GM06990 (cell line): ENCODE measurements around the gene ARHGAP23.

Source experiments
- DNase-seq: peaks from one replicate; pipeline ENCODE4 v3.0.0-alpha.2; 2011; ENCODE audit not compliant: insufficient read length; ENCODE audit errors: extremely low read depth
- H3K27me3 ChIP-seq: replicated peaks from 2 replicates; pipeline ENCODE4 v1.6.0; 2011; ENCODE audit warnings: low read length; ENCODE audit not compliant: control insufficient read depth, insufficient read depth
- H3K36me3 ChIP-seq: 2 replicates; pipeline ENCODE4 v1.5.1; 2011; ENCODE audit warnings: low read length; ENCODE audit not compliant: control insufficient read depth, insufficient read depth
- H3K4me3 ChIP-seq: replicated peaks from 2 replicates; pipeline ENCODE4 v1.5.1; 2011; ENCODE audit warnings: low read depth, mild to moderate bottlenecking, control low read depth, low read length
- TF ChIP-seq, protein P1 (sequence below): IDR thresholded peaks from 2 replicates; pipeline ENCODE4 v1.5.1; 2011; ENCODE audit warnings: low read length, control low read depth, mild to moderate bottlenecking, inconsistent platforms; ENCODE audit not compliant: insufficient read depth, poor library complexity, severe bottlenecking

ARHGAP23 gene

DNA sequence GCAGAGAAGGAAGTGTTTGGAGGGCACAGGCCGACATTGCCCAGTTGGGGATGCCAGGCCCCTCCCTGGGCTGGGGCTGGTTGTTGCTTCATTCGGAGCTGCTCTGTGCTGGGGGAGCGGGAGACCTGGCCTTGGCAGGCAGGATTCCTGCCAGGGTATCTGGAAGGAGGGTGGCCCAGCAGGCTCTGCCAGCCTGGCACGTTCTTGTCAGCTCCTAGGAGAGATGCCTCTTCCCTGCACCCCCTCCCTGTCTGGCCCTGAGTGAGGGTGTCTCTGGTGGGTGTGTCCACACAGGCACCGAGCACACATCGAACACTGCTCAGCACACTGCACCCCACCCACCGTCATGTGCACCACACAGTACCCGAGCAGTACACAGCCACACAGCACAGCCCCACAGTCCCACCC, 35.2 kb downstream of the ARHGAP23 start:
- no peak for DNase-seq
- Histone ChIP-seq H3K27me3 (no peaks in the 10 kb centered on the region), H3K4me3 (no peak overlapping the region), H3K36me3 (peaks cover 1% of the 10 kb centered on the region)
- TF ChIP-seq, protein P1, sequence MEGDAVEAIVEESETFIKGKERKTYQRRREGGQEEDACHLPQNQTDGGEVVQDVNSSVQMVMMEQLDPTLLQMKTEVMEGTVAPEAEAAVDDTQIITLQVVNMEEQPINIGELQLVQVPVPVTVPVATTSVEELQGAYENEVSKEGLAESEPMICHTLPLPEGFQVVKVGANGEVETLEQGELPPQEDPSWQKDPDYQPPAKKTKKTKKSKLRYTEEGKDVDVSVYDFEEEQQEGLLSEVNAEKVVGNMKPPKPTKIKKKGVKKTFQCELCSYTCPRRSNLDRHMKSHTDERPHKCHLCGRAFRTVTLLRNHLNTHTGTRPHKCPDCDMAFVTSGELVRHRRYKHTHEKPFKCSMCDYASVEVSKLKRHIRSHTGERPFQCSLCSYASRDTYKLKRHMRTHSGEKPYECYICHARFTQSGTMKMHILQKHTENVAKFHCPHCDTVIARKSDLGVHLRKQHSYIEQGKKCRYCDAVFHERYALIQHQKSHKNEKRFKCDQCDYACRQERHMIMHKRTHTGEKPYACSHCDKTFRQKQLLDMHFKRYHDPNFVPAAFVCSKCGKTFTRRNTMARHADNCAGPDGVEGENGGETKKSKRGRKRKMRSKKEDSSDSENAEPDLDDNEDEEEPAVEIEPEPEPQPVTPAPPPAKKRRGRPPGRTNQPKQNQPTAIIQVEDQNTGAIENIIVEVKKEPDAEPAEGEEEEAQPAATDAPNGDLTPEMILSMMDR: no peak

DNA sequence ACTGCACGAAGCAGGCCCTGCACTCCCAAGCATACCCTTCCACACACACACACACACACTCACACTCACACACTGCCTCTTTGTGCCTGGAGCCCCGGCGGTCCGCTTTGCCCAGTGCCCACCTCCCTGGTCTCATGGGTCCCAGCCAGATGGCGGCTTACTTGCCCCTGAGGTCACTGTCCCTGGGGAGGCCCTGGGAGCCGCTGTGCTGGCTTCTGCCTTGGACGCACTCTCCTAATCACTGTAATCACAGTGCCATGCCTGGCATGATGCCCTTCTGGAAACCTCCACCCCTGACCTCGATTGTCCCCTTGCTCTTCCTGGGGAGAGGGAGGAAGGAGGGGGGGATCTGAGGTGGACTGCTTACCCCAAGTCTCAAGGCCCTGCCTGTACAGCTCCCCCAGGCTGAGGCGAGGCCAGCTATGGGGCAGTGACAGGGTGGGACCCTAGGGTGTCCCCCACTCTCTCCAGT, 36.0 kb downstream of the ARHGAP23 start:
- peaks cover 1% of the 10 kb centered on the region for H3K36me3 ChIP-seq
- no peak for DNase-seq
- TF ChIP-seq, protein P1: no peak
- no peak overlapping the region for H3K4me3 ChIP-seq
- no peaks in the 10 kb centered on the region for H3K27me3 ChIP-seq

DNA sequence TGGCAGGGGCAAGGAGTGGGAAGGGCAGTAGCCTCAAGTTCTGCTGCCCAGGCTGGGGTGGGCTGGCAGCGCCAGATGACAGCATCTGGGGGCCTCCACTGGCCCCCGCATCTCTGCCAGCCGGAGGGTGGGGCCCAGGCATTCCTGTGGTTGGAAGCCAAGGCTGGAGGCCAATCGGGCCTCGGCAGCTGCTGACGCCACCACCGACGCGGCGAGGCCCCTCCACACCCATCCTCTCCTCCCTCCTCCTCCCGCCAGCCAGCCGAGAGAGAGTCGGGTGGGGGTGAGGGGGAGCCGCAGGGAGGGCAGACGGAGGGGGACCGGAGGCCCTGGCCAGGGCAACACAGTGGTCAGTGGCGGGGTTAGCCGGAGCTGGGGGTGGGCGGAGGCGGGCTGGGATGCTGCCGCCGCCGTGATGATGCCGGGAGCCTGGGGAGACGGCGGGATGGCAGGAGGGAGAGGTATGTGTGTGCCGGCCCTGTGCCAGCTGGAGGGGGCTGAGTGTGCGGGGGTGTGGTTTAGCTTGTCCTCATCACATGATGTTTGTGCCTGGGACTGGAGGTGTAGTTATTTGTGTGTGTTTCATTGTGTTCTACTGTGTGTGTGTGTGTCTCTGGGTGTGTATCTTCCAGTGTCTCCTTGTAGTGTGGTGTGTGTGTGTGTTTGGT, 36.6 kb downstream of the ARHGAP23 start:
- H3K27me3 ChIP-seq: no peaks in the 10 kb centered on the region
- no peak for DNase-seq
- TF ChIP-seq, protein P1: no peak
- H3K4me3 ChIP-seq: no peak overlapping the region
- H3K36me3 ChIP-seq: peaks cover 1% of the 10 kb centered on the region

DNA sequence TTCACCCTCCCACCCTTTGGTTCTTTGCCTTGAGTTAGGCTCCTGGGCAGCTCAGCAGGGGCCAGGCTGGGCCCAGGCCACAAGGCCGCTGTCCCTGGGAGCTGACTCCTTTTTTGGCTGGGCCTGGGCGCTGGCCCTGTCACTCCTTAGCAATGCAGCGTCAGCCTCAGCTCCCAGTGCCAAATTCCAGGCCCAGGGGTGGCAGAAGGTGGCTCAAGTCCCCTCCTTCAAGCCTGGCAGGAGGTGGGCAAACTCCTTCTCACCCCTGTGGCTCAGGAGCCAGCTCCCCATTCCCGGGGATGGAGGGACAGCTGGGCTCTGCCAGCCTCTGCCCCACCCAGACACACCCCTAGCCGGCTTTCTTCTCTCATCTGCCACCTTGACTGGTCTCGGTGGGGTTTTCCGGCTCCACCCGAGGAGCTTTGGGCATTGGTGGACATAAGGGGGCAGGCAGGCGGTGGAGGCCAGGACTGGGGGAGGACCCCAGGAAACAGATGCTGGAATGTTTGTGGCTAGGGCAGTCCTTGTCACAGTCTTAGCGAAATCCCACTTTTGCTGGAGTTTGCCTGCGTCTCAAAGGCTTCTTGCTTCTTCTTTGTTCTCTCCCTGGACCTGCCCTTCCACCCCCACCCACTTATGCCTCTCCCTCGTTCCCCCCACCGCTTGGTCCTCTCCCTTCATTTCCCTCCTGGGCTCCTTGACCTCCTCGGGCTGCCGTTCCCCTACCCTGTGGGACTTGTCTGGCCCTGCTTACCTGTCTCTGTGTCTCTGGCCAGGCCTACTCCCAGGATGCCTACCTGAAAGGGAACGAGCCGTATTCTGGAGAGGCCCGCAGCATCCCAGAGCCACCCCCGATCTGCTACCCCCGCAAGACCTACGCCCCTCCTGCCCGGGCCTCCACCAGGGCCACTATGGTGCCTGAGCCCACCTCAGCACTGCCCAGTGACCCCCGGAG, 37.4 kb downstream of the ARHGAP23 start:
- no peaks in the 10 kb centered on the region for H3K27me3 ChIP-seq
- peaks cover 1% of the 10 kb centered on the region for H3K36me3 ChIP-seq
- no peak overlapping the region for H3K4me3 ChIP-seq
- TF ChIP-seq, protein P1: no peak
- no peak for DNase-seq

DNA sequence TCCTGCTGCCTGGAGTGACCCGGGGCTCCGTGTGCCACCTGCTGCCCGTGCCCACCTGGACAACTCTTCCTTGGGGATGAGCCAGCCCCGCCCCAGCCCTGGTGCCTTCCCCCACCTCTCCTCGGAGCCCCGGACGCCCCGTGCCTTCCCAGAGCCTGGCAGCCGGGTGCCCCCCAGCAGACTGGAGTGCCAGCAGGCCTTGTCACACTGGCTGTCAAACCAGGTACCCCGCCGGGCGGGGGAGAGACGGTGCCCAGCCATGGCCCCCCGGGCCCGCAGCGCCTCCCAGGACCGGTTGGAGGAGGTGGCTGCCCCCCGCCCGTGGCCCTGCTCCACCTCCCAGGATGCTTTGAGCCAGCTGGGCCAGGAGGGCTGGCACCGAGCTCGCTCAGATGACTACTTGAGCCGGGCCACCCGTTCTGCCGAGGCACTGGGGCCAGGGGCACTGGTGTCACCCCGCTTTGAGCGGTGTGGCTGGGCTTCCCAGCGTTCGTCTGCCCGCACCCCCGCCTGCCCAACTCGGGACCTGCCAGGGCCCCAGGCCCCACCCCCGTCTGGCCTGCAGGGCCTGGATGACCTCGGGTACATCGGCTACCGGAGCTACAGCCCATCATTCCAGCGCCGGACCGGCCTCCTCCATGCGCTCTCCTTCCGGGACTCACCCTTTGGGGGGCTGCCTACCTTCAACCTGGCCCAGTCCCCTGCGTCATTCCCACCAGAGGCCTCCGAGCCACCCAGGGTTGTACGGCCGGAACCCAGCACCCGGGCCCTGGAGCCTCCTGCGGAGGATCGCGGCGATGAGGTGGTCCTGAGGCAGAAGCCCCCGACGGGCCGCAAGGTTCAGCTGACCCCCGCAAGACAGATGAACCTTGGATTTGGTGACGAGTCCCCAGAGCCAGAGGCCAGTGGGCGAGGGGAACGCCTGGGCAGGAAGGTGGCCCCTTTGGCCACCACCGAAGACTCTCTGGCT, 38.4 kb downstream of the ARHGAP23 start:
- Histone ChIP-seq H3K4me3 (no peak overlapping the region), H3K36me3 (peaks cover 1% of the 10 kb centered on the region), H3K27me3 (no peaks in the 10 kb centered on the region)
- TF ChIP-seq, protein P1: no peak
- no peak for DNase-seq
